Immature natural killer cell (primary cell): ENCODE measurements around the gene CALN1. TPM values are rescaled to one million over a fixed set of nuclear protein-coding genes. Genes with fewer than 3 reads are reported as not detected.
"Not testable (repeated sequence)": the region's sequence is repeated elsewhere in the genome, so short reads cannot be mapped to it uniquely, and the experiment has no call there.

Source experiments
- DNase-seq, 3 donors: peaks; one replicate each; pipeline ENCODE4 v3.0.0; 2022; ENCODE audit warnings: mixed read lengths in 1 of 3
- H3K27ac Mint-ChIP-seq, 6 donors: one replicate each; pipeline ENCODE4 v1.8.0; 2020; ENCODE audit warnings: mixed read lengths in 6 of 6, mild to moderate bottlenecking in 5 of 6, inconsistent platforms in 4 of 6, moderate library complexity in 3 of 6
- H3K27me3 Mint-ChIP-seq, 3 donors: one replicate each; pipeline ENCODE4 v1.8.0; 2020 to 2021; ENCODE audit warnings: low read depth in 3 of 3, mild to moderate bottlenecking in 3 of 3, mixed read lengths in 3 of 3, moderate library complexity in 3 of 3, inconsistent platforms in 1 of 3
- H3K36me3 Mint-ChIP-seq, 3 donors: one replicate each; pipeline ENCODE4 v1.8.0; 2020; ENCODE audit warnings: mixed read lengths in 3 of 3, inconsistent platforms in 2 of 3, mild to moderate bottlenecking in 2 of 3
- H3K4me1 Mint-ChIP-seq, 2 donors: one replicate each; pipeline ENCODE4 v1.8.0; 2020; ENCODE audit warnings: inconsistent platforms in 2 of 2, mild to moderate bottlenecking in 2 of 2, mixed read lengths in 2 of 2, moderate library complexity in 1 of 2
- H3K4me3 Mint-ChIP-seq, 5 donors: one replicate each; pipeline ENCODE4 v1.8.0; 2020; ENCODE audit warnings: mild to moderate bottlenecking in 5 of 5, mixed read lengths in 5 of 5, inconsistent platforms in 3 of 5, moderate library complexity in 3 of 5
- H3K9me3 Mint-ChIP-seq, 6 donors: one replicate each; pipeline ENCODE4 v1.8.0; 2020; ENCODE audit warnings: mild to moderate bottlenecking in 6 of 6, mixed read lengths in 6 of 6, inconsistent platforms in 4 of 6, moderate library complexity in 3 of 6
- polyA plus RNA-seq, 3 donors: library from polyadenylated mRNA; unstranded; fragments of 300-500 nt; fragmentation: Illumina TruSeq; gene quantifications; one replicate each; pipeline ENCODE4 v1.2.3, GENCODE V29; 2021

The CALN1 gene
- polyA plus RNA-seq, 3 donors from 2014 or later = not detected

DNA sequence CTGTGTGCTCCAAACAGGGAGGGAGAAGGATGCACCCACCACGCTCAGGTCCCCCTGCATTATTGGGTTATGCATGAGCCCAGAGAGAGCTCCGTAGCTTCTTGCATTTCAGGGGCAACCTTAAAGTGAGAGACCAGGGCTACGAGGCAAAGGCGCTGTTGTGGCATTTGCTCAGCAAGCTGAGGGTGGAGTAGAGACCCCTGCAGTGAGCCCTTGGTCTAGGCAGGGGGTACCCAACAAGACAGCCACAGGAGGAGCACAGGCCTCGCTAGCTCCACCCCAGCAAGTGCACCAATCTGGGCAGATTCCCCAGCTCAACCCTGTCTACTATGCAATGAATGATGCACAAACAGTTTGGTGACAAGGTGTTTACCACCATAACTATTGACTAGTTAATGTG, 198.4 kb downstream of the CALN1 start:
- DNase-seq = no peak
- Mint-ChIP-seq H3K36me3 (peaks cover 0 to under 1% (median 0%) of the 10 kb centered on the region in 3 donors), H3K27me3 (peaks cover 0 to 4% (median 3%) of the 10 kb centered on the region in 3 donors), H3K27ac (no peak overlapping the region), H3K4me1 (no peaks in the 10 kb centered on the region), H3K4me3 (no peak overlapping the region), H3K9me3 (peaks cover 0 to 18% (median 6%) of the 10 kb centered on the region in 6 donors)

DNA sequence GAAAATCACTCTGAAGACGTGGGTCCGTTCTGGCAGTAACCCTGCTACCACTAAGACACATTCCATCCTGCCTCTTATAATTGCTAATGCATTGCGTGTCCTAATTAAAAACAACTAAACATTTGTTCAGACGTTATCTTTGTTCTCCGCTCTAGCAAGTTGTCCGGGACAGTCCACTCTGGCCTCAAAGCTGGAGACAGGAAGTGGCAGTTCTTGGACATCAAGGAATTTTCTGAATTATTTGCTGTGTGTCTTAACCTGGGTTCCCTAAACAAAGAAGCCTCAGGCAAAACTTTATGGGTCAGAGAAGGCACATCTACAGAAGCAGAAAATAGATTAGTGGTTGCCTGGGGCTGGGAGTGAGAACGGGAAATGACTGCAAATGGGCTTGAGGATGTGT, 199.1 kb downstream of the CALN1 start:
- H3K9me3 Mint-ChIP-seq = peaks cover 0 to 13% (median 6%) of the 10 kb centered on the region in 6 donors
- no peak overlapping the region for H3K4me3 Mint-ChIP-seq
- peaks cover 1 to 4% (median 3%) of the 10 kb centered on the region in 3 donors for H3K27me3 Mint-ChIP-seq
- no peaks in the 10 kb centered on the region for H3K36me3 Mint-ChIP-seq
- H3K27ac Mint-ChIP-seq = no peak overlapping the region
- no peak for DNase-seq
- H3K4me1 Mint-ChIP-seq = no peaks in the 10 kb centered on the region

DNA sequence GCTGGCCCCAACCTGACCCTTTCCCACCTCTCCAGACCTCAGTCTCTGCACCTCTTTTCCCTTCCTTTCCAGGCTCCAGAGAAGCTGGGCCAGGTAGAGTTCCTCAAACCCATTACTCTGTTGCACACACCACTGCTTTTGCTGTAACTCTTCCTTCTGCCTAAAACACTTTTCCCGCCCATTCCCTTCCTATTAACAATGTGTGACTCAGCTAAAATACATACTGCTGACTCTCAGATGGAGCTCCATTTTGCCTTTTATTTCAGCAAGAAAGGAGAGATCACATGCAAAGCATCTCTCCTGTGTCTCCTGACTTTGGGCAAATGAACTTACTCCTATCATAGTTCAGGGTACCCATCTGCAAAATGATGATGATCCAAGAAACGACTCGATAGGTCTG, 201.0 kb downstream of the CALN1 start:
- Mint-ChIP-seq H3K4me3 (no peak overlapping the region), H3K9me3 (peaks cover 0 to 13% (median 6%) of the 10 kb centered on the region in 6 donors), H3K4me1 (no peaks in the 10 kb centered on the region), H3K36me3 (no peaks in the 10 kb centered on the region), H3K27me3 (peaks cover 1 to 4% (median 3%) of the 10 kb centered on the region in 3 donors), H3K27ac (no peak overlapping the region)
- DNase-seq = no peak

DNA sequence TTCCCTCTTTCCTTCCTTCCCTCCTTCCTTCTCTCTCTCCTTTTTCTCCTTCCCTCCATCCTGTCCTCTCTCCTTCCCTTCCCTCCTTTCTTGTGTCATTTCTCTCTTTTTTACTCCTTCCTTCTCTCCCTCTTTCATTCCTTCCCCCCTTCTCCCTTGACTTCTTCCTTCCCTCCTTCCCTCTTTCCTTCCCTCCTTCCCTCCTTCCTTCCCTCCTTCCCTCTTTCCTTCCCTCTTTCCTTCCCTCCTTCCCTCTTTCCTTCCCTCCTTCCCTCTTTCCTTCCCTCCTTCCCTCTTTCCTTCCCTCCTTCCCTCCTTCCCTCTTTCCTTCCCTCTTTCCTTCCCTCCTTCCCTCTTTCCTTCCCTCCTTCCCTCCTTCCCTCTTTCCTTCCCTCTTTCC, 203.1 kb downstream of the CALN1 start:
- not testable (repeated sequence) for H3K27ac Mint-ChIP-seq, H3K4me3 Mint-ChIP-seq, H3K4me1 Mint-ChIP-seq, DNase-seq, H3K36me3 Mint-ChIP-seq, H3K27me3 Mint-ChIP-seq
- peaks cover 0 to 13% (median 7%) of the 10 kb centered on the region in 6 donors for H3K9me3 Mint-ChIP-seq

DNA sequence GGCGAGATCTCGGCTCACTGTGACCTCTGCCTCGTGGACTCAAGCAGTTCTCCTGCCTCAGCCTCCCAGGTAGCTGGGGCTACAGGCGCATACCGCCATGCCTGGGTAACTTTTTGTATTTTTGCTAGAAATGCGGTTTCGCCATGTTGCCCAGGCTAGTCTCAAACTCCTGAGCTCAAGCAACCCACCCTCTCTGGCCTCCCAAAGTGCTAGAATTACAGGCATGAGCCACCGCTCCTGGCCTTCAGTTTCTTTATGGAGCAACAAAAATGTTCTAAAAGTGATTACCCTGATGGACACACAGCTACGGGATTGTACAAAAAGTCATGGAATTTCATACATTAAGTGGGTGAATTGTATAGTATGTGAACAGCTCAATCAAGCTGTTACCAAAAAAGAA, 216.0 kb downstream of the CALN1 start:
- no peaks in the 10 kb centered on the region for H3K36me3 Mint-ChIP-seq
- no peak overlapping the region for H3K27ac Mint-ChIP-seq
- peaks cover 0 to 4% (median 4%) of the 10 kb centered on the region in 3 donors for H3K27me3 Mint-ChIP-seq
- DNase-seq = no peak
- no peak overlapping the region for H3K4me3 Mint-ChIP-seq
- peaks cover 0 to 6% (median 0%) of the 10 kb centered on the region in 6 donors for H3K9me3 Mint-ChIP-seq
- no peaks in the 10 kb centered on the region for H3K4me1 Mint-ChIP-seq

DNA sequence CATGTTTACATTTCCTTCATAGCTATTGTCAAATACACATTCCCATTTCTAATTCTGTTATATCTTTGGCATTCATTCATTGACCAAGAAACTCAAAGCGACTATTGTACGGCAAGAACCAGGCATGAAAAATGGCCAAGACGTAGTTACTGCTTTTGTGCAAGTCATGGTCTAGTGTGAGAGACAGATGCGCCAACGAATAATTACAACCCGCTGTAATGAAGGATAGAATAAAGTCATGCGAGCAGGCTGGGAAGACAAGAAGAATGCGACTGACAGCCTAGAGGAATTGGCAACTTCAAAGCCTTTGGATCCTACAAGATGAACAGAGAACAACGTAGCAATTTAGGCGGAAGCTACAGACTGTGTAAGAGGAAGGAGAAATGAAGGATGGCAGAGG, 221.2 kb downstream of the CALN1 start:
- no peak for DNase-seq
- Mint-ChIP-seq H3K27ac (no peak overlapping the region), H3K9me3 (peaks cover 0 to 6% (median 0%) of the 10 kb centered on the region in 6 donors), H3K4me3 (no peak overlapping the region), H3K27me3 (peaks cover 0 to 4% (median 3%) of the 10 kb centered on the region in 3 donors), H3K36me3 (no peaks in the 10 kb centered on the region), H3K4me1 (no peaks in the 10 kb centered on the region)

DNA sequence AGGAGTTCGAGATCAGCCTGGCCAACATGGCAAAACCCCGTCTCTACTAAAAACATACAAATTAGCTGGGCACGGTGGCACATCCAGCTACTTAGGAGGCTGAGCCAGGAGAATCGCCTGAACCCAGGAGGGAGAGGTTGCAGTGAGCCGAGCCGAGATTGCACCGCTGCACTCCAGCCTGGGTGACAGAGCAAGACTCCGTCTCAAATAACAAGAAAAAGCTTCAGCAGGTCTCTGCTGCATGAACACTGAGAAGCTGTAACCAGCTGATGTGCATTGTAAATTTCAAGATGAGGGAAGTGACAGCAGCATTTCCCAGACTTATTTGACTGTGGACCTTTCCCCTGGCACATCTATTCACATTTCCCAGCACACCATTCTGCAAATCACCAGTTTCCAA, 222.0 kb downstream of the CALN1 start:
- H3K27me3 Mint-ChIP-seq = peaks cover 0 to 3% (median 2%) of the 10 kb centered on the region in 3 donors
- no peak overlapping the region for H3K27ac Mint-ChIP-seq
- no peaks in the 10 kb centered on the region for H3K36me3 Mint-ChIP-seq
- no peak overlapping the region for H3K4me3 Mint-ChIP-seq
- H3K9me3 Mint-ChIP-seq = peaks cover 0 to 6% (median 0%) of the 10 kb centered on the region in 6 donors
- no peak for DNase-seq
- H3K4me1 Mint-ChIP-seq = no peaks in the 10 kb centered on the region

DNA sequence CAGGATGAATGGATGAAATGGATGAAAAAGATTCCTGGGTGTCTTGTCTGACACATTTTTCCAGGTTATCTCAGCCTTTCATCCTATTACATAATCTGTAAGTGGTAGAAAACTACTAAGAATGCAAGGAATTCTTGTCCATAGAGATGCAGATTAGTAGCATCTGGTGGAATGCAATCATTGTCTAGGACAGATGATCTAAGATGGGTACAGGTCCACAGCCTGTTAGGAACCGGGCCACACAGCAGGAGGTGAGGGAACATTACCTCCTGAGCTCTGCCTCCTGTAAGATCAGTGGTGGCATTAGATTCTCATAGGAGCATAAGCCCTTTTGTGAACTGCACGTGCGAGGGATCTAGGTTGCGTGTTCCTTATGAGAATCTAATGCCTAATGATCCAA, 225.0 kb downstream of the CALN1 start:
- H3K36me3 Mint-ChIP-seq = no peaks in the 10 kb centered on the region
- DNase-seq = no peak
- H3K4me1 Mint-ChIP-seq = no peaks in the 10 kb centered on the region
- H3K4me3 Mint-ChIP-seq = no peak overlapping the region
- H3K27me3 Mint-ChIP-seq = peaks cover 0 to 2% (median 0%) of the 10 kb centered on the region in 3 donors
- H3K9me3 Mint-ChIP-seq = peaks cover 0 to 3% (median 0%) of the 10 kb centered on the region in 6 donors
- no peak overlapping the region for H3K27ac Mint-ChIP-seq

DNA sequence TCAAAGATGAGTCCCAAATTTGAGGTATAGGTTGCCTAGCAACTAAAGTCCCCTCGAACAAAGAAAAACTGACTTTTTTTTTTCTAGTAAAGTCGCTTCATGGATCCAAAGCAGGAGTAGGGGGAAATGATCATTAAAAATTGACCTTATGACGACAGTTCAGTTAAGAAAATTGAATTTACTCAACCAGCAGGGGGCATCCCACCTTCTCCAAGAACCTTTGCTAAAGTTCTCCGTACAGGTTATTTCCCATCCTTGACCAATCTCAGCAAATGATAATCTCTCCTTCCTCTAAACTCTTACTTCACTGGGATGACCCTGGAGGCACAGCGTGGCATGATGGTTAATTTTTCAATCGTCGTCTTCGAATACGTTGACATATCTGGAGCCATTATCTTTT, 228.3 kb downstream of the CALN1 start:
- no peaks in the 10 kb centered on the region for H3K36me3 Mint-ChIP-seq
- H3K4me1 Mint-ChIP-seq = no peaks in the 10 kb centered on the region
- no peak for DNase-seq
- H3K4me3 Mint-ChIP-seq = no peak overlapping the region
- H3K27me3 Mint-ChIP-seq = peaks cover 0 to 3% (median 2%) of the 10 kb centered on the region in 3 donors
- peaks cover 0 to 2% (median 0%) of the 10 kb centered on the region in 6 donors for H3K9me3 Mint-ChIP-seq
- H3K27ac Mint-ChIP-seq = no peak overlapping the region

DNA sequence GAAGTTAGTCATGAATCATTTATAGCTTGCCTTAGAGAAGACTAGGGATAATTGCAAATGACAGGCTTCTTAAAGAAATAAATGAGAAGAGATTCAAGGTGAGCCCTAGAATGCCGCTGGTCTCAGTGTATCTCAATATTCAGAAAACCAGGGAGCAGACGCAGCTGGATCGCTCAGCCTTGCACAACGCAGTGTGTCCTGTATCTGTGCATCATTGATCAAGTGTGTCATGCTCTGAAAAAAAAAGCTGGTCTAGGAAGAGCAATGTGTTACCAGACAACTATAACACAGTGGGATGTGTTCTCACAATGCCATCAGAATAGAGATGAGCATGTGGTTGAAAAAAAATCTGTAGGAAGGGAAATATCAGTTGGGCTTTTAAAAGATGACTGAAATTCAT, 230.1 kb downstream of the CALN1 start:
- Mint-ChIP-seq H3K4me3 (no peak overlapping the region), H3K9me3 (peaks cover 0 to 2% (median 0%) of the 10 kb centered on the region in 6 donors), H3K27me3 (peaks cover 0 to 4% (median 3%) of the 10 kb centered on the region in 3 donors), H3K4me1 (no peaks in the 10 kb centered on the region), H3K36me3 (no peaks in the 10 kb centered on the region), H3K27ac (no peak overlapping the region)
- DNase-seq = no peak

DNA sequence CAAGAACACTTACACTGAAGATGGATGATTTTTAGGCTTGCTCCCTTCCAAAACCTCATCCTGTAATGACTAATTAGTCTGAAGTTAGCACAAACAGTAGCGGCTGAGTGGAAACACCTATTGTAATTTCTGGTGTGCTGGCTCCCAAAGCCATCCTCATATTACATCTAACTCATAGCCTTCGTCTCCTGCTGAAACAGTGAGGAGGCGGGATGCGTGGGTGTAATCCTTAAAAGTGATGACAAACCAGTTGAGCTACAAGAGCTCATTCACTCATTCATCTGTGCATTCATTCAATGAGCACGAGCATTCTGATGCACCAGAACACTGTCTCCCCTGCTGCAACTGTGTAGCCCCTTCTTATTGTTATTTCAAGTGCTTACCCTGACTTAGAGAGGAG, 235.3 kb downstream of the CALN1 start:
- no peak overlapping the region for H3K4me3 Mint-ChIP-seq
- H3K27me3 Mint-ChIP-seq = peaks cover 0 to 4% (median under 1%) of the 10 kb centered on the region in 3 donors
- no peak for DNase-seq
- H3K36me3 Mint-ChIP-seq = no peaks in the 10 kb centered on the region
- peaks cover 2 to 15% (median 7%) of the 10 kb centered on the region in 6 donors for H3K9me3 Mint-ChIP-seq
- no peaks in the 10 kb centered on the region for H3K4me1 Mint-ChIP-seq
- H3K27ac Mint-ChIP-seq = no peak overlapping the region

DNA sequence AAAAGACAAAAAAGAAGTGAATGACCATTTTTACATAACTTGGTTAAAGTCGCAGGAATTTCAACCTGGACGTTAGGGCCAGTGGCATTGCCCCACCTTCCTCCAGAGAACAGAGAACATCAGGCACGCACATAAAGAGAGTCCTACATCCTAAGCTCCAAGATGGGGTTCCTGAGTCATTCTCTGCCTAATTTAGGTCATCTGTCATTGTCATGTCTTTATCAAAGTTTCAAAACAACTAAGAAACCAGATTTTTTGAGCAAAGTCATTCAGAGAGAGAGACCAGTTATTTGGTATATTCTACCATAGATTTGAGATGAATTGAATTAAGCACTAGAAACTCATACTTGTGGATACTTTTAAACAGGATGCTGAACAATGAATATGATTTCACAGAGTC, 241.7 kb downstream of the CALN1 start:
- no peak overlapping the region for H3K4me3 Mint-ChIP-seq
- no peak for DNase-seq
- H3K36me3 Mint-ChIP-seq = no peaks in the 10 kb centered on the region
- no peak overlapping the region for H3K27ac Mint-ChIP-seq
- peaks cover 2 to 15% (median 6%) of the 10 kb centered on the region in 6 donors for H3K9me3 Mint-ChIP-seq
- peaks cover 2 to 4% (median 2%) of the 10 kb centered on the region in 3 donors for H3K27me3 Mint-ChIP-seq
- H3K4me1 Mint-ChIP-seq = no peaks in the 10 kb centered on the region

DNA sequence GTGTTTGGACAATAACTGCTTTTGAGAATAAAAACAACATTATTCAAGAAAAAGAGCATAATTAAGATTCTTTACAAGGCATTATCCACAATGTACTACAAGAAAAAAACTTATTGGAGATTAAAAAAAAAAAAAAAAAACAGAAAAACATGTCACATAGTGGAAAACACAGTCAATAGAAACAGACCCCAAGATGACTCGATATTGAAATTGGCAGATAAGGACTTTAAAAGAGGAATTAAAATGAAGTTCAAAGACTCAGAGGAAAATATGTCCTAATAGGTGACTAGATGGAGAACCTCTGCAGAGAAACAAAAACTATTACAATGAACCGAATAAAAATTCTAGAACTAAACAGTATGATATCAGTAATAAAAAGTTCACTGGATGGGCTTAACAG, 248.9 kb downstream of the CALN1 start:
- Mint-ChIP-seq H3K36me3 (no peaks in the 10 kb centered on the region), H3K27ac (no peak overlapping the region), H3K4me3 (no peak overlapping the region), H3K9me3 (peaks cover 7 to 23% (median 14%) of the 10 kb centered on the region in 6 donors), H3K27me3 (peaks cover 0 to 2% (median 2%) of the 10 kb centered on the region in 3 donors), H3K4me1 (no peaks in the 10 kb centered on the region)
- DNase-seq = no peak

DNA sequence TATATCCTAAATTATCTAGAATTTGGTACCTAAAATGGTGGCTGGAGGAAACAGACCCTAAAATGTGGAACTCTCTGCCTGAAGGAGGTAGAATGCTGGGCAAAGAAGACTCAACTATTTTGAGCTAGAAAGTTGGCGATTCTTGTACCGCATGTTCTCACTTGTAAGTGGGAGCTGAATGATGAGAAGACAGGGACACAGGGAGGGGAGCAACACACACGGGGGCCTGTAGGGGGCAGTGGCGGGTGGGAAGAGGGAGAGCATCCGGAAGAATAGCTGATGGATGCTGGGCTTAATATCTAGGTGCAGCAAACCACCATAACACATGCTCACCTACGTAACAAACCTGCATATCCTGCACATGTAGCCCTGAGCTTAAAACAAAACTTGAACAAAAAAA, 250.6 kb downstream of the CALN1 start:
- H3K4me3 Mint-ChIP-seq = no peak overlapping the region
- no peak overlapping the region for H3K27ac Mint-ChIP-seq
- H3K36me3 Mint-ChIP-seq = no peaks in the 10 kb centered on the region
- H3K9me3 Mint-ChIP-seq = peaks cover 9 to 27% (median 14%) of the 10 kb centered on the region in 6 donors
- H3K27me3 Mint-ChIP-seq = peaks cover 0 to 2% (median 2%) of the 10 kb centered on the region in 3 donors
- no peaks in the 10 kb centered on the region for H3K4me1 Mint-ChIP-seq
- no peak for DNase-seq

DNA sequence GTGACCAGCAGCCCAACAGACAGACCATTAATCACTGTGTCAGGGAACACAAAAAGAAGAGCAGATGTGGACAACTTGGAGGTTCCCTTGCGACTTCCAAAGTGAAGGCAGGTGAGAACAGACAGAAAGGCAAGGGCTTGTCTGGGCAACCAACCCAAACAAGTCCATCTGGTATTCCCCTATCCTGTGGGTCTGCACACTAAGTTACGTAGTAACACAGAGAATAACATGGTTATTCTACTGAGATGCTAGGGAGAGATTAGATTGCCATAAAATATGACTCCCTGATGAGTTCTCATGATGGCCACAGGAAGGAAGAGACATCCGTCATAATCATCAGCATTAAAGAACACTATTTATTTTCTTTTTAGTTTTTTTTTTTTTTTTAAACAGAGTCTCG, 252.2 kb downstream of the CALN1 start:
- Mint-ChIP-seq H3K9me3 (peaks cover 9 to 27% (median 13%) of the 10 kb centered on the region in 6 donors), H3K27me3 (peaks cover 0 to 2% (median 2%) of the 10 kb centered on the region in 3 donors)

More for the DNA sequence above, 252.2 kb downstream of the CALN1 start:
- Mint-ChIP-seq H3K4me1 (no peaks in the 10 kb centered on the region), H3K27ac (no peak overlapping the region), H3K36me3 (no peaks in the 10 kb centered on the region), H3K4me3 (no peak overlapping the region)
- DNase-seq = no peak
